Stimulated activated CD4-positive, alpha-beta T cell treated with anti-CD3 and anti-CD28 coated beads, TNF-alpha, amount 100 ng/mL, for 1 hour (primary cell): ENCODE data around the gene PXMP4.
"Not testable (repeated sequence)": the region's sequence is repeated elsewhere in the genome, so short reads cannot be mapped to it uniquely, and the experiment has no call there.

ENCODE experiments used
- DNase-seq, 3 donors: peaks; one replicate each; pipeline ENCODE4 v3.0.0-alpha.2; 2020; ENCODE audit warnings: low read depth in 3 of 3, low spot score in 1 of 3

Gene PXMP4

DNA sequence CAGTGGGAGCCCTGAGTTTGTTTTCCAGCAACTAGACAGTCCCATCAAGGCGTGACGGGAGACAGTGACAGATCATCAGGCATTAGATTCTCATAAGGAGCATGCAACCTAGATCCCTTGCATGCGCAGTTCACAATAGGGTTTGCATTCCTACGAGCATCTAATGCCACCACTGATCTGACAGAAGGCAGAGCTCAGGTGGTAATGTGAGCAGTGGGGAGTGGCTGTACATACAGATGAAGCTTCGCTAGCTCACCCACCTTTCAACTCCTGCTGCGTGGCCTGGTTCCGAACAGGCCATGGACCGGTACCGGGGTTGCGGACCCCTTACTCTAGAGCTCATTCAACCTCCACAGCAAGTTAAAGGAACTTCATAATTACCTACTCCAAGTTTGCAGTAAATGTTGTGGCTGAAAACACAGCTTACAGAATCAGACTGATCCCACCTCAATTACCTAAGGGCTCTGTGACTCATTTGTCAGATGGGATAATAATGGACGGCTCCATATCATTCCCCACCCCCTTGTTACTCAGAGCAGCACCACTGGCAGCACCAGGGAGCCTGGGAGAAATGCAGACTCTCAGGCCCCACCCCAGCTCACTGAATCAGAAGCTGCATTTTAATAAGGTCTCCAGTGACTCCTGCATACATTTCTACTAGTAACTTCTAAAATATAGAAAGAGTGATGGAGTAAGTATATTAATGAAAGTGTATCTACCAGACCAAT is 15.7 kb downstream of the PXMP4 start:
- DNase-seq, result no peak

DNA sequence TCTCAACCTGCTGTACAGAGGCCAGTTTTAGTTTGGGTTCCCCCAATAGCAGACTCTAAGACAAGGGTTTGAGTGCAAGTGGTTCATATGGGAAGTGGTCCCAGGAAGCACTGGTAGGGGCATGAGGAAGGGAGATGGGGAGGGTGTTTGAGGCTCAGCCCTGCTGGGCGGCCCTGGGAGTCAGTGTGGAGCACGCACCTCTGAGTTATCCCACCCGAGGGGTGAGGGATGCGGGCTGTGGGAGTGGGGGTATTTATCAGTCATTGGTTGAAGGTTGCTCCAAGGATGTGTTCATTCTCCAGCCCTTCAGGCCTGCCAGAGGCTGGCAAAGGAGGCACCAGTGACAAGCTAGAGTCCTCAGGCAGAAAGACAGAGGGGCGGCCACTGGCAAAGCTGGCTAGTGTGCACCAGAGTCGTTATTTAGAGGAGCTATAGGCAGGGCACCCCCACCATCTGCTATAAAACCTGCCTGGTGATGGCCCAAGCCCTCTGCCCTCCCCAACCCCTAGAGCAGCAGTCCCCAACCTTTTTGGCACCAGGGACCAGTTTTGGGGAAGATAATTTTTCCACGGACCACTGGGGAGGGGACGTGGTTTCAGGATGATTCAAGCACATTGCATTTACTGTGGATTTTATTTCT is 16.5 kb downstream of the PXMP4 start:
- DNase-seq, result no peak

DNA sequence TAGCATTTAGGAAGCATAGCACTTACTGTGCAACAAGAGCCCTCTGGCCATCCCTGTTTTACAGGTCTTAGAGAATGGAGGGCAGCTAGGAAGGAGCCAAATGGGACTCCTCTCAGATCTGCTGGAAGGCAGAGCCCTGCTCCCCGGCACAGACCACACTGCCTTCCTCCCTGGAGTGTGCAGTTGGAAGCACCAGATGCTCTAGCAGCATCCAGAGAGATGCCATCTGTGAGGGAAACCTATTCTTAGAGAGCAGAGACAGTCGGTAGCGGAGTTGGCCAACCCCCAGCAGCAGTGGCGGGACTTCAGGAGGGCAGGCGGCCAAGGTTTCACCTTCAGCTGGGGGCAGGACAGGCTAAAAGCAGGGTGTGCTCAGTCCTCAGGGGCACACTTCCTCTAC is 17.2 kb downstream of the PXMP4 start:
- no peak for DNase-seq

DNA sequence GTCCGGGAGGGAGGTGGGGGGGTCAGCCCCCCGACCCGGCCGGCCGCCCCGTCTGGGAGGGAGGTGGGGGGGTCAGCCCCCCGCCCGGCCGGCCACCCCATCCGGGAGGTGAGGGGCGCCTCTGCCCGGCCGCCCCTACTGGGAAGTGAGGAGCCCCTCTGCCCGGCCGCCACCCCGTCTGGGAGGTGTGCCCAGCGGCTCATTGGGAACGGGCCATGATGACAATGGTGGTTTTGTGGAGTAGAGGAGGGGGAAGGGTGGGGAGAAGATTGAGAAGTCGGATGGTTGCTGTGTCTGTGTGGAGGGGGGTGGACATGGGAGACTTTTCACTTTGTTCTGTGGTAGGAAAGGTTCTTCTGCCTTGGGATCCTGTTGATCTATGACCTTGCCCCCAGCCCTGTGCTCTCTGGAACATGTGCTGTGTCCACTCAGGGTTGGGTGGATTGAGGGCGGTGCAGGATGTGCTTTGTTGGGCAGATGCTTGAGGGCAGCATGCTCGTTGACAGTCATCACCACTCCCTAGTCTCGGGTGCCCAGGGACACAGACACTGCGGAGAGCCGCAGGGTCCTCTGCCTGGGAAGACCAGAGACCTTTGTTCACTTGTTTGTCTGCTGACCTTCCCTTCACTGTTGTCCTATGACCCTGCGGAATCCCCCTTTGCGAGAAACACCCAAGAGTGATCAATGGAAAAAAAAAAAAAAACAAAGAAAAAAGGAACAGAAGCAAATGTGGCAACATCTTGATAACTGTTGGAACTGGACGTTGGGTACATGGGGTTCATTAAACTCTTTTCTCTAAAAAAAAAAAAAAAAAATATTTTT is 18.3 kb downstream of the PXMP4 start:
- DNase-seq, result no peak

DNA sequence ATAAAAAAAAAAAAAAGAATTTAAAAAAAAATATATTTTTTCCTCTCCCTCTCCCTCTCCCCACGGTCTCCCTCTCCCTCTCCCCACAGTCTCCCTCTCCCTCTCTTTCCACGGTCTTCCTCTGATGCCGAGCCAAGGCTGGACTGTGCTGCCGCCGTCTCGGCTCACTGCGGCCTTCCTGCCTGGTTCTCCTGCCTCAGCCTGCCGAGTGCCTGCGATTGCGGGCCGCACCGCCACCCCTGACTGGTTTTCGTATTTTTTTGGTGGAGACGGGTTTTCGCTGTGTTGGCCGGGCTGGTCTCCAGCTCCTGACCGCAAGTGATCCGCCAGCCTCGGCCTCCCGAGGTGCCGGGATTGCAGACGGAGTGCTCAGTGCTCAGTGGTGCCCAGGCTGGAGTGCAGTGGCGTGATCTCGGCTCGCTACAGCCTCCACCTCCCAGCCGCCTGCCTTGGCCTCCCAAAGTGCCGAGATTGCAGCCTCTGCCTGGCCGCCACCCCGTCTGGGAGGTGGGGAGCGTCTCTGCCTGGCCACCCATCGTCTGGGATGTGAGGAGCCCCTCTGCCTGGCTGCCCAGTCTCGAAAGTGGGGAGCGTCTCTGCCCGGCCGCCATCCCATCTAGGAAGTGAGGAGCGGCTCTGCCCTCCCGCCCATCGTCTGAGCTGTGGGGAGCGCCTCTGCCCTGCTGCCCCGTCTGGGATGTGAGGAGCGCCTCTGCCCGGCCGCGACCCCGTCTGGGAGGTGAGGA is 19.2 kb downstream of the PXMP4 start:
- not testable (repeated sequence) for DNase-seq

DNA sequence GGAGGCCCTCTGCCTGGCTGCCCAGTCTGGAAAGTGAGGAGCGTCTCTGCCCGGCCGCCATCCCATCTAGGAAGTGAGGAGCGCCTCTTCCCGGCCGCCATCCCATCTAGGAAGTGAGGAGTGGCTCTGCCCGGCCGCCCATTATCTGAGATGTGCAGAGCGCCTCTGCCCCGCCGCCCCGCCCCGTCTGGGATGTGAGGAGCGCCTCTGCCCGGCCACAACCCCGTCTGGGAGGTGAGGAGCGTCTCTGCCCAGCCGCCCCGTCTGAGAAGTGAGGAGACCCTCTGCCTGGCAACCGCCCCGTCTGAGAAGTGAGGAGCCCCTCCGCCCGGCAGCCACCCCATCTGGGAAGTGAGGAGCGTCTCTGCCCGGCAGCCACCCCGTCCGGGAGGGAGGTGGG is 21.1 kb downstream of the PXMP4 start:
- not testable (repeated sequence) for DNase-seq

DNA sequence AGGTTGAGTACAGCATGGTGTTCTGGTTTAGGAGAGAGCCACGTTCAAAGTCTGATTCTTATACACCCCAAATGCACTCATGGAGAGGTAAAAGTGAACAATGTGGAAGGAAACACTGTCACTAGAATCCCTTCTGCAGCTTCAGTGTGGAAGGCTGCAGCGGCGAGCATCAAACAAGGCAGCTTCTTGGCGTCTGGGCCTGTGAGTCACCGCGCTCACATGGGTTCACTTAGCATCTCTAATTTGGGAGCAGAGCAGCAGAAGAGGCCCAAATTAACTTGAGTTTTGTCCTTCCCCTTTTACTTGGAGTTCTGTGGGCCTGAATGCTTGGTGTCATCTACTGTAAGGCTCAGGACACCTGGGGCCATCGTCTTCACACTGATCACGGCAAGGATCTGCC is 23.0 kb downstream of the PXMP4 start:
- DNase-seq, result no peak

DNA sequence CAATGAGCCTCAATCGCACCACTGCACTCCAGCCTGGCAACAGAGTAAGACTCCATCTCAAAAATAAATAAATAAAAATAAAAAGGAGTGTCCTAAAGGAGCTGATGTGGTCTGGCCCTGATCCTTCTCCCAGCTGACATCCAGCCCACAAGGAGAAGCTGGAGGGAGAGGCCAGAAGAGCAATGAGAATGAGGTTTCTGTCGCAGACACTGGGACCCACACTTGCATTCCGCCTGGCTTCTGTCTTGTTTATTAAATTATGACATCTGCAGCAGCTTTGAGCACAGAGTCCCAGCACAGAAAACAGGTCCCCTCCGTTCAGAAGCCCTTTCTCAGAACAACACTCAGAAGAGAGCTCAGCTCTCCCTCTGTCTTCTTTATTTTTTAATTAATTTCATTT is 23.7 kb downstream of the PXMP4 start:
- no peak for DNase-seq

DNA sequence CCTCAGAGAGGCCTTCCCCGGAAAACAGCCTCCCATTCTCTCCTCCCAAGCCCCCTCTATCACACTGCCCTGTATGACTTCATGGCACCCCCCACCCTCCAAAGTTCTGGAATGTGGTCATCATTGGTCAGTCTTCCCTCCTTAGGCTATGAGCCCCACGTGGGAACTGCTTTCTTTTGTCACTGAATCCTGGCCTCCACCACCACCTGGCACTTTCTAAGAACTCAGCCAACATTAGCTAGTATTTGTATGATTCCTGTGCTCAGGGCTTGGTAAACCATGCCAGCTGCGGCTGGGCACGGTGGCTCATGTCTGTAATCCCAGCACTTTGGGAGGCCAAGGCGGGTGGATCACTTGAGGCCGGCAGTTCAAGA is 25.5 kb downstream of the PXMP4 start:
- DNase-seq, result no peak

DNA sequence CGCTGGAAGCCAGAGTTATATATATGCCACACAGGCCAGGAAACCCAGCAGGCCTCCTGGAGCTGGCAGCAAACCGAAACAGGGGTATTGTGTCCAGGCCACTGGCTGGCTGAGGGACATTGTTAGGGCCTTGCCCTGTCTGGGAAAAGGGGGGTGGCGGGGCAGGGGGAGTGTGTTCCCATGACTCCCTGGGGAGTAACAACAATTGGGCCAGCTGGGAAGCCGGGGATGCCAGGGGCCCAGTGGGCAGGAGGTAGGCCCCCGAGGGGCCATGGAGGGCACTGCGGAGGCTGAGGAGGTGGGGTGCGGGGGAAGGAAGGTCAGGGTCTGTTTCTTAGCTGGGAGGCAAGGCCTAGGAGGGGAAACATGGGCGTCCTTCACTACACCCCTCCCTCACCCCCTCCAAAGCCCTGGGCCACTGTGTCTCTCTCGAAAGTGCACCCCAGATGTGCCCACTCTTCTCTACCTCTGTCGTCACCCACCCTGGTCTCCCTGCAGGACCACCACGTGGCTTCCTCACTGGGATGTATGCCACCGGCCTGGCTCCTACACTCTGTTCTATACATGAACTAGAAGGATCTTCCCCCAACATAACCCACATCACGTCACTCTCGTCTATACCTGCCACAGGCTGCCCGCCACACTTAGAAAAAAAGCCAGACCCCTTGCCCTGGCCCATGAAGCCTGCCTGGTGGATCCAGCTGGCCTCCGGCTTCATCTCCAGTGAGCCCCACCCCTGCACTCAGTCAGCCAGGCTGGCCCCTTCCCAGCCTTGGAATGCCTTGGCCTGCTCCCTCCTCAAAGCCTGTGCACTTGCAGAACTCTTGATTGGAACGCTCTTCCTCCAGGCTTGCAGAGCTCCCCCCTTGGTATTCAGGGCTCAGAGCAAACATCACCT is 26.1 kb downstream of the PXMP4 start:
- DNase-seq, result no peak

DNA sequence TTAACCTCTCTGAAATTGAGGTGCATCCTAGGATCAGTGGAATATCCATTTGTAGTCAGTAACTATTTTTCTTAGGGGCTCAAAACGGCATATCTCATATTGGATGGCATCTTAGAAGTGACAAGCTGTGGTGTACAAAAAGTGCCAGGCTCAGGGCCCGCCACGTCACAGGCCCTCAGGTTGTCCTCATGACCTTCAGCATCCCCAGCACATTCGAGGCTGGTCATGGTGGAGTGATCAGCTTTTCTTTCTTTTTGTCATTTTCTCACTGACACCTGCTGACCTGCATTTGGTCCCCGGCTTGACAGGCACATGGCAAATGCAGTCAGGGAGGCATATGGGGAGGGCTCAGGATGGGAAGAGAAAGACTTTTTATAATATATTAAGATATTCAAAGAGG is 26.8 kb downstream of the PXMP4 start:
- no peak for DNase-seq

DNA sequence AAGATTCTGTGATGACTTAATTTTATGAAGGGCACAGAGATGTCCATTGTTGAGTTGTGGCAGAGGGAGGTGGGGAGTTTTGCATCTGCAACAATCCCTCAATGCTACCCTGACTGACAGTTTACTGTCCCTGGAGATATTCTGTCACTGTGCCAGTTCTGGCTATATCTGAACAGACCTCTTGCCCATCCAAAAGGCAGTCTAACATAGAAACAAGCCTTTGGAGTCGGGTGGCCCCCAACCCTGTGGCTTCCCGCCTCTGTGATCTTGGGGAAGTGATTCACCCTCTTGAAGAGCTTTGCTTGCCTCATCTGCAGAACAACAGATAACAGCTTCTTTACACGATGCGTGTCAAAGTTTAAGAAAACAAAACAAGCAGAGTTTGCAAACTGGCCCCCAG is 30.1 kb downstream of the PXMP4 start:
- no peak for DNase-seq

DNA sequence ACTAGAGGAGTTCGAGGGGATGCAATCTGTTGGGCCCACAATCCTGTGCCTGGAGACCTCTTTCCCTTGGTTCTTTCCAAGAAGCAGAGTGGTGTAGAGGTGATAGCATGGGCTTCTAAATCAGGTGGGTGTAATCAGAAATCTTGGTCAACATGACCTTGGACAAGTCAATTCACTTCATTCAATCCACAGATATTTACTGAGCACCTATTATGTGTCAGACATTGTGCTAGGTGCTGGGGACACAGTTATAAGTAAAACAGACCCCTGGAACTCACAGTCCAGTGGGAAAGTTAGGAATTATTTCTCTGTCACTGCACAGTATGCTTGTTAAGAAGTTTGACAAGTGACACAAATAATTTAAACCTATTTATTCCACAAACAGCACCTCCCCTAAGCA is 30.6 kb downstream of the PXMP4 start:
- no peak for DNase-seq

DNA sequence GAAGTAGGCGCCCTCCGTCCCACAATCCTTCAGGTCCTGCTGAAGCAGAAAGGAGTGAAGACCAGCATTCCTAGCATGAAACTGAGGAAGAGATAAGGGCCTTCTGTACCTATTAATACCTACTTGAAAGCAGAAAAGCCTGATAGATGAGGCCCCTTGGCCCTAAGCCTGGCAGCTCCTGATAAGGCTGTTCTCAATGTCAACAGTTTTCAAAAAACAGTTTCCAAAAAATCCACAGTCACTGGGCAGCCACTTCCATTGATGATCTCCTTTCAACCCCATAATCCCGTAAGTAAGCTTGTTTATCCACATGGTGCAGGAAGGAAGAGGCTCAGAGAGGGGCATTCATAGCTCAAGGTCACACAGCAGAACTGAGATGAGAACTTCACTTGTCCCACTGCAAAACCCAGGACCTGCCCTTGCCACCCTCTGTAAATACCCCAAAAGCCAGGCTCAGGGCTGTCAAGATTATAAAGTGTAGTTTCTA is 31.1 kb downstream of the PXMP4 start:
- no peak for DNase-seq

DNA sequence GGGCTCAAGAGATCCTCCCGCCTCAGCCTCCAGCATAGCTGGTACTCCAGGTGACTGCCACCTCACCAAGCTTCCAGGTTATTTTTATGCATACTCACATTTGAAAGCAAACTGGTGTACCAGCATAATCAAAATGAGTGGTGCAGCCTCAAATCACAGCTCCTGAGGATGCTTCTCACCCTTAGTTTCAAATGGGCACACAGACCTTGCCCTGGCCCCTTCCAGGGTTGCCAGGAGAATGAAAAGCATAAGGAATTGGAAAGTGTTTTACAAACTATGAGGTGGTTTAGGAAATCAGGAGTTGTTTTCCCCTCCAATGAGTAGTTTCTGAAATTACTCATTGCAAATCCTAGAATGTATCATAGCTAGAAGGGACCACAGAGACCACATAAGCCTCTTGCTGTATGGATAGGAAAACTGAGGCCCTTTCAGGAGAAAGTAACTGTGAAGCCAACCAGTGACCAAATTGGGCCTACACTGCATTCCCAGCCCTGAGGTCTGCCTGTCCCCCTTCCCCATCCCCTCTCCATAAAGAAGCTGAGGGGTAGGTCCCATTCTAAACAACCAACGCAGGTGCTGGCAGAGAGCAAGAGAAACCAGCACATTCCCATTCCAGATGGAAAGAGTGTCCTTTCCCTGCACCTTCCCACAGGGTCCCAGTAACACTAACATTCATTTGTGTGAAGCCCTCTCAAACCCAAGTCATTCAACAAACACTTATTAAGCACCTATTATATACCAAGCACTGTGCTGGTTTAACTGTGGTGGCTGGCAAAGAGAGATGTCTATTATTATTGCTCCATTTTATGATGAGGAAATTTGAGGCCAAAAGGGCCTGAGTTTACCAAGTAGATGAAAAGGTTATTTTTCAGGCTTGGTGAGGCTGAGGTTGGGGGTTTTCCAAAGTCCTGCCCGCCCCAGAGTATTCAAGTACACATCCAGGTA is 31.8 kb downstream of the PXMP4 start:
- DNase-seq, result no peak

DNA sequence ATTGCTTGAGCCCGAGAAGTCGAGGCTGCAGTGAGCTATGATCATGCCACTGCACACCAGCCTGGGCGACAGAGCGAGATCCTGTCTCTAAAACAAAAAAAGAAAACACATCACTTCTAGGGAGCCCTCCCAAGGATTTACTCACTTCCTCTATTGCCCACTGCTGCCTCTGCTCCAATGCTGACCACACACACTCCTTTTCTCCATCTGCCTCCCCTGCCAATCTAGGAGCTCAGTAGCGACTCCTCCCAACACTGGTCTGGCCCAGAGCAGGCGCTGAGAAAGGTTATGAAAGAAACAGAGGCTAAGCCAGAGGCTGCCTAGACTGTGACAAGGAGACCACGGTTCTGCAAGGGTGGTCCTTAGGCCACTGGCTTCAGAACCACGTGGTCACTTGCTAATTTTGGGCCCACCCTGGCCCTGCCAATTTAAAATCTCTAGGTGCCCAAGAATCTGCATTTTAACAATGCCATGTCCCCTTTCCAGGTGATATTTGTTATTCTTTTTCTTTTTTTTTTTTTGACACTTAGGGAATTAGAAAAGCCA is 32.7 kb downstream of the PXMP4 start:
- DNase-seq, result no peak

DNA sequence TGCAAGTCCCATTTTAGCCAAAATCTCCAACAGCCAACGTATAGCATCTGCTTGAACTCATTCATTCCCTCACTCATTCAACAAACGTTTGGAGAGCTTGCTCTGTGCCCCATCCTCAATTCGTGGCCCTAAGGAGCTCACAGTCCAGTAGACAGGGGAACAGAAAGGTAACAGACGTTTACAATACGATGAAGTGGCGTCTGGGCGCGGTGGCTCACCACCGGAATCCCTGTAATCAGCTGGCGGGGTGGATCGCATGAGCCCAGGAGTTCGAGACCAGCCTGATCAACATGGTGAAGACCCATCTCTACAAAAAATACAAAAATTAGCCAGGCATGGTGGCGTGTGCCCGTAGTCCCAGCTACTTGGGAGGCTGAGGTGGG is 33.1 kb downstream of the PXMP4 start:
- no peak for DNase-seq

DNA sequence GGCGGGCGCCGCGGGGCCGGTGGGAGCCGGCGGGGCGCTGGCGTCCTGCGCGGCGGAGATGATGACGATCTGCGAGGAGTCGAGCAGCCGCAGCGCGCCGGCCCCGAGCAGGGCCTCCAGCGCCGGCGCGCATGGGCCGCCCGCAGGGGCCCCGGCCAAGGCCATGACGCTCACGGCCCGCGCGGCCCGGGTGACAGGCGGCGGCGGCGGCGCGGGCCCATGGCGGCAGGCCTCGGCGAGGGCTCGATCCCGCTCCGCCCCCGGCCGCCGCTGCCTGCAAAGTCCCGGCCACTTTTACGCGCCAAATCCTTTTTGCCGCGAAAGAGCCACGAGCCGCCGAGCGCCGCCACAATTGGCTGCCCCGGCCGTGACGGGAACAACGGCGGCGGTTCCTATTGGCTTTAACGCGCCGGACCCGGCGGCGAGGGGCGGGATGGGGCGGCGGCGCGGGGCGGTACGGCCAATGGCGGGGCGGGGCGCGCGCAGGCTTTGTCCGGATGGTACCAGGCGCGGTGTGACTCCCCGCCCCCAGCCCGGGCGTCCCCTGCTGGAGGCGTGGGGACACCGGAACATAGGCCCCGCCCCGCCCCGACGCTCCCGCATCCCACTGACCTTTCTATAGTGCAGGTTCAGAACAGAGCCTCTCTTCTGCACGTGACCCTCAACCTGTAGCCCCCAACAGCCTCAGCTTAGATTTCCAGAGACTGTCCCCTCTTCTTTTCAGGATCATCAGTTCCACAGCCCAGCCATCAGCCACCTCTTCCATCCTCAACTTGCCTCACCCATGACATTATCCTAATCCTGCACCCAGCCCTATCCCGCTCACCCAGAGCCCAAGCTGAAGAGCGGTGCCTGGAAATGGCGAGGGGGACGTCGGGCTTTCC is 33.8 kb downstream of the PXMP4 start, which contains the start of gene E2F1:
Gene E2F1, minus strand, starts transcription at position 286 of the 884 bp plus-strand sequence. Its CDS starts 121 bp downstream, at position 165.
- DNase-seq, result peak; percentile 81 to 94 (median 82)
